GM12872 (cell line): ENCODE measurements around the gene TFDP1.

Source experiments
- CTCF ChIP-seq: IDR thresholded peaks from 3 replicates; pipeline ENCODE4 v1.5.1; 2011; ENCODE audit warnings: low read depth, mild to moderate bottlenecking, low read length, moderate library complexity; ENCODE audit not compliant: insufficient read depth

Gene TFDP1

GRCh38 chr13:113611996-113612395 is 27.4 kb downstream of the TFDP1 start:
- TF ChIP-seq CTCF: no peak

- TF ChIP-seq CTCF: no peak
Measured at GRCh38 chr13:113612607-113613006, 28.1 kb downstream of the TFDP1 start.

- no peak for TF ChIP-seq CTCF
Measured at GRCh38 chr13:113613789-113614379, 29.3 kb downstream of the TFDP1 start.

GRCh38 chr13:113616281-113616906 is 31.8 kb downstream of the TFDP1 start:
- TF ChIP-seq CTCF: no peak

GRCh38 chr13:113616991-113617749 is 32.6 kb downstream of the TFDP1 start:
- TF ChIP-seq CTCF: no peak

- TF ChIP-seq CTCF: no peak
Measured at GRCh38 chr13:113617961-113618360, 33.4 kb downstream of the TFDP1 start.

GRCh38 chr13:113618455-113618854 is 33.9 kb downstream of the TFDP1 start:
- no peak for TF ChIP-seq CTCF
